ENCODE results near the gene SIK3. TPM values are rescaled to one million over a fixed set of nuclear protein-coding genes. Genes with fewer than 3 reads are reported as not detected.
A peak's percentile ranks its signal among the peaks of the same experiment; 100 is the strongest.

SIK3 gene
- total and polyA plus RNA-seq, 11 donors, result 11.8 to 67.4 (median 38.1) TPM

GRCh38 chr11:117100556-117100955 lies 2.3 kb upstream of the SIK3 start:
- no peak for ATAC-seq
- 76 to 89% (median 78%) methylated on average over 3 of the region's 3 CpGs for WGBS, 4 donors
- DNase-seq, result no peak
- peak overlapping the region in 8 of 12 donors; percentile 96 to 99 (median 98) for H3K27ac ChIP-seq
- no peak overlapping the region for H3K4me3 ChIP-seq
- intact Hi-C loops (cut with DNase I), result loop anchor here in 3 of 10 donors (2.0 to 10.0 kb wide), 2 partner anchors 124 to 310 kb away; partner anchors contain the start of gene APOA5 (in 1 of the 3)
- no peak for TF ChIP-seq CTCF (IDR thresholded peaks at IDR 0.05)
- TF ChIP-seq POLR2A (IDR thresholded peaks at IDR 0.05), result no peak
- H3K4me1 ChIP-seq, result peaks cover 0 to 37% (median 30%) of the 10 kb centered on the region in 12 donors
- no peaks in the 10 kb centered on the region for H3K36me3 ChIP-seq
- no peaks in the 10 kb centered on the region for H3K9me3 ChIP-seq
- no peaks in the 10 kb centered on the region for H3K27me3 ChIP-seq

DNA sequence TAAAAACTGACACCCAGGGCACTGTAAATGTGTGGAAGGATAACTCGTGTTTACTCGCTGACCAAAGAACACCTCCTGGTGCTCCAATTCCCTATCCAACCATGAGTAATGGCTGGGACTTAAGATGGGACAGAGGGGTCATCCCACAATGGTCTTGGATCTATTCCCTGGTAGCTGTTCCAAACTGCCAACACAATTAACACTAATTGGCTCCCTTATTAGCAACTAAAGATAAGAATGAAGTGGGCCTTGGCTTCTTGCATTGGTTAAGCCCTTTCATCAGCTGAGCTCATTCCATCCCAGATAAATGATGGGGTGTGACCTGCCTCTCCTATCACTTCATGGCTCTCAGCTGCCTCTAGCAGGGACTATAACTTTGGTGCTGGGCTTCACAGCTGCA lies 1.5 kb upstream of the SIK3 start:
- intact Hi-C loops (cut with DNase I), result loop anchor here in 6 of 10 donors (2.0 to 10.0 kb wide), 12 partner anchors 55 to 309 kb away; partner anchors contain the start of gene APOA5 (in 1 of the 6)
- Histone ChIP-seq H3K4me1 (peaks cover 0 to 46% (median 38%) of the 10 kb centered on the region in 12 donors), H3K27me3 (no peaks in the 10 kb centered on the region), H3K4me3 (no peak overlapping the region), H3K27ac (peak overlapping the region; percentile 95 to 99 (median 98)), H3K36me3 (no peaks in the 10 kb centered on the region), H3K9me3 (no peaks in the 10 kb centered on the region)
- TF ChIP-seq CTCF (IDR thresholded peaks at IDR 0.05) (no peak), POLR2A (IDR thresholded peaks at IDR 0.05) (no peak)
- no peak for ATAC-seq
- DNase-seq, result no peak
- 44 to 81% (median 52%) methylated on average over 2 of the region's 2 CpGs for WGBS, 4 donors

- 1 to 2% (median 1%) methylated on average over 24 to 65 of the region's 65 CpGs for WGBS, 4 donors
- DNase-seq (peak; percentile 38 to 77 (median 59)), ATAC-seq (peak in 2 of 4 donors; percentile 6 to 20)
- TF ChIP-seq CTCF (IDR thresholded peaks at IDR 0.05) (no peak), POLR2A (IDR thresholded peaks at IDR 0.05) (no peak)
- Histone ChIP-seq H3K4me3 (peak overlapping the region; percentile 57 to 94 (median 84)), H3K4me1 (peaks cover 0 to 59% (median 48%) of the 10 kb centered on the region in 12 donors), H3K27ac (peak overlapping the region; percentile 94 to 99 (median 98)), H3K27me3 (no peaks in the 10 kb centered on the region), H3K9me3 (no peaks in the 10 kb centered on the region), H3K36me3 (no peaks in the 10 kb centered on the region)
- intact Hi-C loops (cut with DNase I), result loop anchor here in 6 of 10 donors (2.0 to 10.0 kb wide), 10 partner anchors 53 to 225 kb away; no protein-coding TSS in a partner anchor
These were observed 599 bp downstream of the SIK3 start for GRCh38 chr11:117097389-117098268.

GRCh38 chr11:117097014-117097388 lies 1.2 kb downstream of the SIK3 start:
- H3K4me3 ChIP-seq, result peak overlapping the region; percentile 57 to 94 (median 84)
- 44 to 51% (median 46%) methylated on average over 6 of the region's 6 CpGs for WGBS, 4 donors
- TF ChIP-seq POLR2A (IDR thresholded peaks at IDR 0.05), result no peak
- TF ChIP-seq CTCF (IDR thresholded peaks at IDR 0.05), result no peak
- no peaks in the 10 kb centered on the region for H3K9me3 ChIP-seq
- H3K36me3 ChIP-seq, result no peaks in the 10 kb centered on the region
- H3K4me1 ChIP-seq, result peaks cover 0 to 63% (median 48%) of the 10 kb centered on the region in 12 donors
- peak overlapping the region in 11 of 12 donors; percentile 94 to 99 (median 98) for H3K27ac ChIP-seq
- intact Hi-C loops (cut with DNase I), result loop anchor here in 4 of 10 donors (5.0 to 10.0 kb wide), 8 partner anchors 52 to 225 kb away; no protein-coding TSS in a partner anchor
- DNase-seq, result no peak
- ATAC-seq, result no peak
- H3K27me3 ChIP-seq, result no peaks in the 10 kb centered on the region

Measured in heart left ventricle (tissue), 16 donors.